NCI-H345 (cell line): ENCODE results near the gene INSIG1.
A peak's percentile ranks its signal among the peaks of the same experiment; 100 is the strongest.

Experiments
- DNase-seq: peaks from one replicate; lab custom pipeline; 2025; lab: John Stamatoyannopoulos, UW

INSIG1 gene

GRCh38 chr7:155303039-155303593 lies 5.4 kb downstream of the INSIG1 start:
- DNase-seq, result no peak

GRCh38 chr7:155303897-155304296 lies 6.2 kb downstream of the INSIG1 start:
- no peak for DNase-seq

GRCh38 chr7:155305231-155305904 lies 7.7 kb downstream of the INSIG1 start:
- no peak for DNase-seq

GRCh38 chr7:155306673-155307470 lies 9.2 kb downstream of the INSIG1 start:
- no peak for DNase-seq

- no peak for DNase-seq
These were observed 10.8 kb downstream of the INSIG1 start for GRCh38 chr7:155308330-155309020.

- no peak for DNase-seq
These were observed 11.3 kb downstream of the INSIG1 start for GRCh38 chr7:155309021-155309338.

- no peak for DNase-seq
These were observed 12.9 kb downstream of the INSIG1 start for GRCh38 chr7:155310425-155311114.

GRCh38 chr7:155311826-155312537 lies 14.3 kb downstream of the INSIG1 start:
- DNase-seq, result no peak

GRCh38 chr7:155312633-155313032 lies 15.0 kb downstream of the INSIG1 start:
- DNase-seq, result no peak

GRCh38 chr7:155313096-155313495 lies 15.4 kb downstream of the INSIG1 start:
- no peak for DNase-seq

GRCh38 chr7:155315977-155316376 lies 18.3 kb downstream of the INSIG1 start:
- DNase-seq, result no peak

GRCh38 chr7:155316427-155317113 lies 18.9 kb downstream of the INSIG1 start:
- DNase-seq, result no peak

- no peak for DNase-seq
These were observed 19.4 kb downstream of the INSIG1 start for GRCh38 chr7:155317114-155317434.

GRCh38 chr7:155318245-155318644 lies 20.6 kb downstream of the INSIG1 start:
- no peak for DNase-seq

- DNase-seq, result no peak
These were observed 24.9 kb downstream of the INSIG1 start for GRCh38 chr7:155322530-155322929.

GRCh38 chr7:155323001-155323638 lies 25.4 kb downstream of the INSIG1 start:
- no peak for DNase-seq

GRCh38 chr7:155324012-155324917 lies 26.6 kb downstream of the INSIG1 start:
- DNase-seq, result peak; percentile 52

- DNase-seq, result no peak
These were observed 27.2 kb downstream of the INSIG1 start for GRCh38 chr7:155324918-155325235.

- no peak for DNase-seq
These were observed 28.7 kb downstream of the INSIG1 start for GRCh38 chr7:155326385-155326784.
